A673 (cell line): ENCODE results near the gene RALGPS1. TPM values are rescaled to one million over a fixed set of nuclear protein-coding genes. Genes with fewer than 3 reads are reported as not detected.

Experiments used
- BruUV-seq: library from RNA; stranded (reverse); fragments of 400-500 nt; replicated peaks from 2 replicates; lab custom pipeline; 2021; lab: Mats Ljungman, UMichigan
- CTCF ChIA-PET: fragments of 300-600 bp; sonication (Branson Sonifier 250); formaldehyde crosslinking; loops from one replicate; lab custom pipeline; 2022; ENCODE audit warnings: antibody characterized with exemption; lab: Charles Lee
- POLR2A ChIA-PET: fragments of 300-600 bp; sonication (Branson Sonifier 250); formaldehyde crosslinking; loops from one replicate; lab custom pipeline; 2022; ENCODE audit warnings: antibody characterized with exemption; ENCODE audit not compliant: low non-redundant PET; lab: Charles Lee
- DNase-seq: peaks from one replicate; pipeline ENCODE4 v3.0.0-alpha.2; 2015; ENCODE audit warnings: low spot score
- H3K27ac ChIP-seq: fragments of 200-600 bp; sonication (generic); 2 replicates; pipeline ENCODE4 v1.5.1; 2016; ENCODE audit warnings: mixed run types, low read depth, mild to moderate bottlenecking, mixed read lengths, antibody characterized with exemption, low read length; ENCODE audit not compliant: poor library complexity, severe bottlenecking
- H3K27me3 ChIP-seq: fragments of 200-600 bp; sonication (generic); replicated peaks from 2 replicates; pipeline ENCODE4 v1.6.1; 2017; ENCODE audit warnings: mixed run types, low read depth, mild to moderate bottlenecking, mixed read lengths, antibody characterized with exemption, low read length; ENCODE audit not compliant: insufficient read depth, poor library complexity
- H3K36me3 ChIP-seq: fragments of 200-600 bp; sonication (generic); 2 replicates; pipeline ENCODE4 v1.6.1; 2016; ENCODE audit warnings: mixed run types, mild to moderate bottlenecking, mixed read lengths, antibody characterized with exemption, low read length; ENCODE audit not compliant: insufficient read depth, poor library complexity, severe bottlenecking
- H3K4me1 ChIP-seq: fragments of 200-600 bp; sonication (generic); 2 replicates; pipeline ENCODE4 v1.6.1; 2017; ENCODE audit warnings: mixed run types, mild to moderate bottlenecking, mixed read lengths, antibody characterized with exemption, low read length; ENCODE audit not compliant: insufficient read depth, poor library complexity, severe bottlenecking
- H3K4me3 ChIP-seq: fragments of 200-600 bp; sonication (generic); 2 replicates; pipeline ENCODE4 v1.5.1; 2016; ENCODE audit warnings: low read depth, mixed run types, mild to moderate bottlenecking, mixed read lengths, low read length; ENCODE audit not compliant: poor library complexity, severe bottlenecking
- H3K9me3 ChIP-seq: fragments of 200-600 bp; sonication (generic); 2 replicates; pipeline ENCODE4 v1.6.1; 2016; ENCODE audit warnings: mixed run types, low read depth, mild to moderate bottlenecking, mixed read lengths, antibody characterized with exemption, low read length; ENCODE audit not compliant: poor library complexity, severe bottlenecking
- CTCF ChIP-seq: fragments of 300-800, 200-600 bp; sonication (generic); conservative IDR thresholded peaks from 2 replicates; pipeline ENCODE4 v1.5.1; 2017; ENCODE audit warnings: low read depth, mild to moderate bottlenecking, antibody characterized with exemption, low read length, moderate library complexity, mixed read lengths
- EZH2 ChIP-seq: fragments of 200-600 bp; sonication (generic); IDR thresholded peaks from 2 replicates; pipeline ENCODE4 v1.6.1; 2017; ENCODE audit warnings: borderline replicate concordance, low read depth, mild to moderate bottlenecking, mixed read lengths, antibody characterized with exemption, low read length; ENCODE audit not compliant: poor library complexity, severe bottlenecking
- intact Hi-C: fragments of 100-400 bp; cut with micrococcal nuclease; formaldehyde crosslinking; loops from one replicate; pipeline ENCODE4 v1.10.0; 2022; ENCODE audit not compliant: unreplicated experiment
- total RNA-seq: library from RNA; stranded (reverse); gene quantifications from 2 replicates; pipeline ENCODE4 v1.2.3, GENCODE V29; 2021

Gene RALGPS1
- total RNA-seq, 1 experiment from 2014 or later: 3.9 TPM

GRCh38 chr9:127167560-127168326 is 253.2 kb downstream of the RALGPS1 start:
- TF ChIP-seq EZH2 (no peak), CTCF (no peak)
- no TSS peak for BruUV-seq
- Histone ChIP-seq H3K4me1 (peaks cover 15% of the 10 kb centered on the region), H3K27ac (no peak overlapping the region), H3K27me3 (no peaks in the 10 kb centered on the region), H3K4me3 (no peak overlapping the region), H3K9me3 (no peaks in the 10 kb centered on the region), H3K36me3 (no peaks in the 10 kb centered on the region)
- ChIA-PET POLR2A (no interaction called here), CTCF (no interaction called here)
- intact Hi-C loops: no loop called here
- no peak for DNase-seq

GRCh38 chr9:127168756-127169574 is 254.4 kb downstream of the RALGPS1 start:
- DNase-seq: no peak
- TF ChIP-seq EZH2 (no peak), CTCF (no peak)
- Histone ChIP-seq H3K27me3 (no peaks in the 10 kb centered on the region), H3K4me3 (no peak overlapping the region), H3K27ac (no peak overlapping the region), H3K36me3 (no peaks in the 10 kb centered on the region), H3K9me3 (no peaks in the 10 kb centered on the region), H3K4me1 (peaks cover 3% of the 10 kb centered on the region)
- intact Hi-C loops: no loop called here
- ChIA-PET POLR2A (no interaction called here), CTCF (no interaction called here)
- no TSS peak for BruUV-seq

GRCh38 chr9:127169575-127169883 is 254.9 kb downstream of the RALGPS1 start:
- no TSS peak for BruUV-seq
- Histone ChIP-seq H3K9me3 (no peaks in the 10 kb centered on the region), H3K4me1 (no peaks in the 10 kb centered on the region), H3K4me3 (no peak overlapping the region), H3K36me3 (no peaks in the 10 kb centered on the region), H3K27ac (no peak overlapping the region), H3K27me3 (no peaks in the 10 kb centered on the region)
- no peak for DNase-seq
- ChIA-PET CTCF (no interaction called here), POLR2A (no interaction called here)
- no peak for TF ChIP-seq CTCF
- TF ChIP-seq EZH2: no peak
- intact Hi-C loops: no loop called here
